Activated T-helper 1 cell treated with anti-CD3 and anti-CD28 coated beads, Interleukin-12 subunit alpha, Interleukin-12 subunit beta, Interleukin-2, Interleukin-4 antibody, amounts not matched to agents 30 ng/mL and 10 ng/mL and 1 ng/mL, durations not matched to agents 14 hours and 24 hours and 36 hours (primary cell): ENCODE data around the gene SAYSD1. TPM values are rescaled to one million over a fixed set of nuclear protein-coding genes. Genes with fewer than 3 reads are reported as not detected.
"Not testable (repeated sequence)": the region's sequence is repeated elsewhere in the genome, so short reads cannot be mapped to it uniquely, and the experiment has no call there.

Experiments
- DNase-seq: peaks from one replicate; pipeline ENCODE4 v3.0.0; 2021; ENCODE audit warnings: low spot score
- H3K27ac Mint-ChIP-seq: one replicate; pipeline ENCODE4 v1.8.0; 2021; ENCODE audit warnings: mild to moderate bottlenecking, mixed read lengths
- H3K27me3 Mint-ChIP-seq: one replicate; pipeline ENCODE4 v1.8.0; 2022; ENCODE audit warnings: mild to moderate bottlenecking, moderate library complexity, mixed read lengths; ENCODE audit not compliant: insufficient read depth
- H3K36me3 Mint-ChIP-seq: one replicate; pipeline ENCODE4 v1.8.0; 2021; ENCODE audit warnings: low read depth, mixed read lengths
- H3K4me1 Mint-ChIP-seq: one replicate; pipeline ENCODE4 v1.8.0; 2021; ENCODE audit warnings: low read depth, mixed read lengths
- H3K4me3 Mint-ChIP-seq: one replicate; pipeline ENCODE4 v1.8.0; 2021; ENCODE audit warnings: mild to moderate bottlenecking, moderate library complexity, mixed read lengths
- H3K9me3 Mint-ChIP-seq: one replicate; pipeline ENCODE4 v1.8.0; 2021; ENCODE audit warnings: mixed read lengths
- intact Hi-C: fragments of 100-400 bp; cut with micrococcal nuclease; formaldehyde crosslinking; loops from one replicate; pipeline ENCODE4 v1.15.1; 2024
- total RNA-seq: library from RNA; stranded (reverse); gene quantifications from 2 replicates; pipeline ENCODE4 v1.2.3, GENCODE V29; 2022

SAYSD1 gene
- total RNA-seq, 1 donor from 2014 or later, result 12.9 TPM

DNA sequence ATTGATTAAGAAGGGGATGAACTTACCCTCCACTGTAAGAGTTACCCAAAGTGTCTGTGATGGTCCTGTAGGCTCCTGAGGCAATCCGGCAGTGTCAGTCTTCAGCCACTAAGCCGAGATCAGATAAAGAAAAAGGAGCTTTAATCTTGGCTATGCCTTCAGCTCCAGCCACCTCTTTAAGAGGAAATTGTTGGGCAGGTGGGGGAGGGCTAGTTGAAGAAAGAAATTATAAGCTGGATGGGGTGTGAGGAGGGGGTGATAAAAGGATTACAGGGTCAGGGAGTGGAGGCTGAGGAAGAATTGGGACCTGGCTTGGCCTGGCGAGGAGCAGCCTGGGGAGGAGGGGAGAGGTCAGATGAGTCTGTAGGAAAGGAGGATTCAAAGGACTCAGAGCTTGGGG, 19.8 kb upstream of the SAYSD1 start:
- DNase-seq, H3K27ac Mint-ChIP-seq, intact Hi-C loops, H3K36me3 Mint-ChIP-seq, H3K4me1 Mint-ChIP-seq, H3K4me3 Mint-ChIP-seq, H3K9me3 Mint-ChIP-seq, H3K27me3 Mint-ChIP-seq: not testable (repeated sequence)

GRCh38 chr6:39130691-39131090, 15.7 kb upstream of the SAYSD1 start:
- Mint-ChIP-seq H3K27ac (no peak overlapping the region), H3K9me3 (no peaks in the 10 kb centered on the region), H3K4me3 (no peak overlapping the region), H3K4me1 (no peaks in the 10 kb centered on the region), H3K36me3 (no peaks in the 10 kb centered on the region), H3K27me3 (peaks cover 5% of the 10 kb centered on the region)
- intact Hi-C loops, result no loop called here
- DNase-seq, result no peak

GRCh38 chr6:39128832-39129231, 13.8 kb upstream of the SAYSD1 start:
- no peak for DNase-seq
- Mint-ChIP-seq H3K4me3 (no peak overlapping the region), H3K36me3 (no peaks in the 10 kb centered on the region), H3K9me3 (no peaks in the 10 kb centered on the region), H3K27ac (no peak overlapping the region), H3K4me1 (no peaks in the 10 kb centered on the region), H3K27me3 (peaks cover 5% of the 10 kb centered on the region)
- intact Hi-C loops, result no loop called here

- Mint-ChIP-seq H3K9me3 (no peaks in the 10 kb centered on the region), H3K4me3 (no peak overlapping the region), H3K36me3 (no peaks in the 10 kb centered on the region), H3K4me1 (no peaks in the 10 kb centered on the region), H3K27ac (no peak overlapping the region), H3K27me3 (peaks cover 5% of the 10 kb centered on the region)
- no peak for DNase-seq
- intact Hi-C loops, result no loop called here
Observed at GRCh38 chr6:39128106-39128505, 13.1 kb upstream of the SAYSD1 start.

DNA sequence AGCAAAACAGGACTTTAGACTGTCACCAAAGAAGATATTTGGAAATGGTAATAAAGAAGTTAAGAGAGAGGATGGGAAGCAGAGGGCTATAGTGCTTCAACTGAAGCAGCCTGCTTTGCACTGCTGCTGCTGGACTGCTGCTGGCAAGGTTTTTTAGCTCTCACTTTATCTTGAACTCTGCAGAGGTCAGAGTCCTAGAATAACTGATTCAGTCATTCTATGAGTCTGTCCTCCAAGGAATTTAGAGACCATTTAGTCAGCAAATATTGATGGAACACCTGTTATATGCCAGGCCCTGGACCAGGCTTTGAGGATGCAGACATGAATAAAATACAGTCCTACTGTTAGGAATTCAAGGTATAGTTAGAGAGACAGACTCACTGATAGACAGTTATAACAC, 9.1 kb upstream of the SAYSD1 start:
- intact Hi-C loops, result no loop called here
- Mint-ChIP-seq H3K4me1 (no peaks in the 10 kb centered on the region), H3K4me3 (no peak overlapping the region), H3K36me3 (no peaks in the 10 kb centered on the region), H3K9me3 (no peaks in the 10 kb centered on the region), H3K27me3 (peaks cover 8% of the 10 kb centered on the region), H3K27ac (no peak overlapping the region)
- DNase-seq, result no peak

DNA sequence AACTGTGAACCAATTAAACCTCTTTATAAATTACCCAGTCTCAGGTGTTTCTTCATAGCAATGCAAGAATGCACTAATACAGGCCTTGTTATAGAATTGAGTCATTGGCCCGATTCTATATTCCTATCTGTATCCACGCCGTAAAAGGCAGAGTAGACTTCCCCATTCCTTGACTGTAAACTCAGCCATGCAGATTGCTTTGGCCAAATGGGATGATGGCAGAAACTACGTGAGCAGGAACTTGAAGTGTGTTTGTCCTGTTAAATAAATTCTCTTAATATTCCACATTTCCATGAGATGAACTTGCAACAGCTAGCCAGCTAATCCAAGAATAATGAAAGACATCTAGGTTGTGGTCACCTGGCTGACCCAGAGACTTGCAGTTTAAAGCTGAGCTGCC, 3.9 kb upstream of the SAYSD1 start:
- no peaks in the 10 kb centered on the region for H3K9me3 Mint-ChIP-seq
- H3K27me3 Mint-ChIP-seq, result peaks cover 5% of the 10 kb centered on the region
- intact Hi-C loops, result loop anchor here (10.0 kb wide), 2 partner anchors 606 to 1564 kb away; partner anchors contain the start of gene KIF6
- H3K36me3 Mint-ChIP-seq, result no peaks in the 10 kb centered on the region
- no peak overlapping the region for H3K27ac Mint-ChIP-seq
- no peak overlapping the region for H3K4me3 Mint-ChIP-seq
- no peak for DNase-seq
- H3K4me1 Mint-ChIP-seq, result peaks cover 25% of the 10 kb centered on the region

DNA sequence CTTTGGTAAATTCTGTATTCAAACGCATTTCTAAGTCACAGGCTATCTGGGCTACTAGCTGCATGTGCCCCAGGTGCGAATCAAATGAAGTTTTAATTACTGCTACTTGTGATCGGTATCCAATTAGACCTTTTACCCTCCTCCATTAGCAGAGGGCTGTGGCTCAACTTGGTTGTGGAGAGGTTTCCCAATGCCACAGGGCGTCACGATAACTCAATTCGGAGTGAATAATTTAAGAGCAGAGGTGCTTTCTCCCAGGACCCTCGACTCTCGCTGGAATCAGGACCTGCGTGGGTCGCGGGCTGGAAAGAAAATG, 640 bp downstream of the SAYSD1 start:
- intact Hi-C loops, result loop anchor here (1.0 to 10.0 kb wide), 9 partner anchors 39 to 1958 kb away; partner anchors contain the start of genes BTBD9, KCNK5, KIF6 and MDGA1
- H3K4me3 Mint-ChIP-seq, result peak overlapping the region; percentile 95
- H3K9me3 Mint-ChIP-seq, result no peaks in the 10 kb centered on the region
- H3K4me1 Mint-ChIP-seq, result peaks cover 63% of the 10 kb centered on the region
- H3K27me3 Mint-ChIP-seq, result no peaks in the 10 kb centered on the region
- H3K27ac Mint-ChIP-seq, result peak overlapping the region; percentile 97
- peaks cover 2% of the 10 kb centered on the region for H3K36me3 Mint-ChIP-seq
- DNase-seq, result no peak

DNA sequence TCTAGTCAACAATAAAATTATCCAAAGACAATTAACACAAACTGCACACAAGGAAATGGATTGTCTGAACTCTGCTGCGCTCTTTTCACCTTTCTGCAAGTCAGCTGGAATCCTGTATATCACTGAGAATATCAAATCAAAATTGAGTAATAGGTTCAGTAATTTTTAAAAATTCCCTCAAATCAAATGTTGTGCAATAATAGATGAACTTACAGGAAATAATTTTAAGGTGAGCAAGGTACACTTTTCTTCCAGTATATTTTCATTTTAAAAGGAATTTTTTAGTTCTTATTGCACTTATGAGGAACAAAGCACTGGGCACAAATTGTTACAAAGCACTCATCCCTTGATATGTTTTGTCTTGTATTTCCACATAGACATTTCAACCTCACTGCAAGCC, 1.2 kb downstream of the SAYSD1 start:
- no peaks in the 10 kb centered on the region for H3K9me3 Mint-ChIP-seq
- peak overlapping the region; percentile 97 for H3K27ac Mint-ChIP-seq
- no peaks in the 10 kb centered on the region for H3K27me3 Mint-ChIP-seq
- H3K4me3 Mint-ChIP-seq, result peak overlapping the region; percentile 95
- peaks cover 65% of the 10 kb centered on the region for H3K4me1 Mint-ChIP-seq
- intact Hi-C loops, result loop anchor here (1.0 to 10.0 kb wide), 9 partner anchors 40 to 1959 kb away; partner anchors contain the start of genes BTBD9, KCNK5, KIF6 and MDGA1
- peaks cover 6% of the 10 kb centered on the region for H3K36me3 Mint-ChIP-seq
- DNase-seq, result no peak

GRCh38 chr6:39111280-39111679, 3.7 kb downstream of the SAYSD1 start:
- peak overlapping the region; percentile 89 for H3K27ac Mint-ChIP-seq
- intact Hi-C loops, result loop anchor here (1.0 to 10.0 kb wide), 8 partner anchors 25 to 1556 kb away; partner anchors contain the start of genes KIF6 and MDGA1
- no peaks in the 10 kb centered on the region for H3K9me3 Mint-ChIP-seq
- H3K4me1 Mint-ChIP-seq, result peaks cover 66% of the 10 kb centered on the region
- no peaks in the 10 kb centered on the region for H3K27me3 Mint-ChIP-seq
- peaks cover 14% of the 10 kb centered on the region for H3K36me3 Mint-ChIP-seq
- DNase-seq, result no peak
- H3K4me3 Mint-ChIP-seq, result peak overlapping the region; percentile 71

GRCh38 chr6:39108041-39108839, 6.7 kb downstream of the SAYSD1 start:
- DNase-seq, result no peak
- Mint-ChIP-seq H3K36me3 (peaks cover 34% of the 10 kb centered on the region), H3K4me1 (peaks cover 42% of the 10 kb centered on the region), H3K27me3 (no peaks in the 10 kb centered on the region), H3K27ac (no peak overlapping the region), H3K9me3 (no peaks in the 10 kb centered on the region), H3K4me3 (no peak overlapping the region)
- intact Hi-C loops, result loop anchor here (10.0 kb wide), 1 partner anchor 103 kb away; no protein-coding TSS in a partner anchor

DNA sequence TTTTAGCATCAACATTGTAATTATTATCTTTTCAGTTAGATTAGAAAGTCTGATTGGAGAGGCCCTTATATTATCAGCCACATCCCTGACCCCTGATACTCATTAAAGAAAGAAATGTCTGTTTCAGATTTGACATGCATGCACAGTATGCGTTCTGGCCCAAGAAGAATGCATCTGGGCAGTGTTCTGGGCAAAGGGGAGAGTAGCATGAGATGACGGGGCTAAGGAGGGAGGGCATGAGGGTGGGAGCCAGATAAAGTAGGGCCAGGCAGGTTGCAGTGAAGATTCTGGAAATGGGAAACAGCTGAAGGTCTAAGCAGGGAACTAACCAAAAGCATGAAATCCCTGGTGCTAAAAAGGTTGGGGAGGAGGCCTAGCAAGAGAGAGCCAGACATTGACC, 7.3 kb downstream of the SAYSD1 start:
- no peak overlapping the region for H3K27ac Mint-ChIP-seq
- no peak overlapping the region for H3K4me3 Mint-ChIP-seq
- no peaks in the 10 kb centered on the region for H3K9me3 Mint-ChIP-seq
- H3K27me3 Mint-ChIP-seq, result no peaks in the 10 kb centered on the region
- peaks cover 40% of the 10 kb centered on the region for H3K4me1 Mint-ChIP-seq
- DNase-seq, result no peak
- H3K36me3 Mint-ChIP-seq, result peaks cover 36% of the 10 kb centered on the region
- intact Hi-C loops, result loop anchor here (10.0 kb wide), 1 partner anchor 103 kb away; no protein-coding TSS in a partner anchor

GRCh38 chr6:39107034-39107433, 8.0 kb downstream of the SAYSD1 start:
- Mint-ChIP-seq H3K27me3 (no peaks in the 10 kb centered on the region), H3K27ac (no peak overlapping the region), H3K9me3 (no peaks in the 10 kb centered on the region), H3K4me3 (no peak overlapping the region), H3K36me3 (peaks cover 35% of the 10 kb centered on the region), H3K4me1 (peaks cover 38% of the 10 kb centered on the region)
- no peak for DNase-seq
- intact Hi-C loops, result loop anchor here (10.0 kb wide), 1 partner anchor 102 kb away; no protein-coding TSS in a partner anchor

GRCh38 chr6:39104528-39104927, 10.5 kb downstream of the SAYSD1 start:
- no peak overlapping the region for H3K4me3 Mint-ChIP-seq
- H3K36me3 Mint-ChIP-seq, result peaks cover 35% of the 10 kb centered on the region
- no peak overlapping the region for H3K27ac Mint-ChIP-seq
- H3K9me3 Mint-ChIP-seq, result no peaks in the 10 kb centered on the region
- no peak for DNase-seq
- no peaks in the 10 kb centered on the region for H3K27me3 Mint-ChIP-seq
- intact Hi-C loops, result loop anchor here (5.0 to 10.0 kb wide), 2 partner anchors 100 to 132 kb away; no protein-coding TSS in a partner anchor
- H3K4me1 Mint-ChIP-seq, result peaks cover 22% of the 10 kb centered on the region
